AG09309 (cell line): Measurements from ENCODE around the gene SBK2.
"Not testable (repeated sequence)": the region's sequence is repeated elsewhere in the genome, so short reads cannot be mapped to it uniquely, and the experiment has no call there.

ENCODE experiments used
- DNase-seq: peaks from one replicate; pipeline ENCODE4 v3.0.0-alpha.2; 2010; ENCODE audit warnings: low read depth
- H3K4me3 ChIP-seq: 2 replicates; pipeline ENCODE4 v1.5.1; 2011; ENCODE audit warnings: mild to moderate bottlenecking, low read depth, low read length, moderate library complexity; ENCODE audit not compliant: control insufficient read depth
- TF ChIP-seq, protein P1 (sequence below): IDR thresholded peaks from 2 replicates; pipeline ENCODE4 v1.5.1; 2011; ENCODE audit warnings: mild to moderate bottlenecking, low read depth, low read length, inconsistent platforms; ENCODE audit not compliant: insufficient read depth, control insufficient read depth; ENCODE audit errors: missing control alignments

Gene SBK2

DNA sequence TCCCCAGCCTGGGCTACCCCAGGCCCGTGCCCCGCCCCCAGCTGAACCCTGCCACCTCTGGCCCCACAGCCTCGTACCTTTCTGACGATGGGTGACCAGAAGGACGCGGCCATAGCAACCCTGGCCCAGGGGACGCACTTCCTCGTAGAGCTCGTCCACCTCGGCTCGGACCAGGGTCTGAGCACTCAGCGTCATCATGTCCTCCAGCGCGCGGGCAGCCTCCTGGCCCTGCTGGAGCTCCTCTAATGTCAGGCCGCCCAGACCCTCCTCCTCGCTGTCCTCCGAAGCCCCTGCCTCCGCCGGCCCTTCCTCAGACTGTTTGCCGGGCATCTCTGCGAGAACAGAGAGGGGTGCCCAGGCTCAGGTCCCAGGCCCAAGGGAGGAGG lies 975 bp downstream of the SBK2 start:
- no peak for DNase-seq
- H3K4me3 ChIP-seq: no peak overlapping the region
- TF ChIP-seq, protein P1, sequence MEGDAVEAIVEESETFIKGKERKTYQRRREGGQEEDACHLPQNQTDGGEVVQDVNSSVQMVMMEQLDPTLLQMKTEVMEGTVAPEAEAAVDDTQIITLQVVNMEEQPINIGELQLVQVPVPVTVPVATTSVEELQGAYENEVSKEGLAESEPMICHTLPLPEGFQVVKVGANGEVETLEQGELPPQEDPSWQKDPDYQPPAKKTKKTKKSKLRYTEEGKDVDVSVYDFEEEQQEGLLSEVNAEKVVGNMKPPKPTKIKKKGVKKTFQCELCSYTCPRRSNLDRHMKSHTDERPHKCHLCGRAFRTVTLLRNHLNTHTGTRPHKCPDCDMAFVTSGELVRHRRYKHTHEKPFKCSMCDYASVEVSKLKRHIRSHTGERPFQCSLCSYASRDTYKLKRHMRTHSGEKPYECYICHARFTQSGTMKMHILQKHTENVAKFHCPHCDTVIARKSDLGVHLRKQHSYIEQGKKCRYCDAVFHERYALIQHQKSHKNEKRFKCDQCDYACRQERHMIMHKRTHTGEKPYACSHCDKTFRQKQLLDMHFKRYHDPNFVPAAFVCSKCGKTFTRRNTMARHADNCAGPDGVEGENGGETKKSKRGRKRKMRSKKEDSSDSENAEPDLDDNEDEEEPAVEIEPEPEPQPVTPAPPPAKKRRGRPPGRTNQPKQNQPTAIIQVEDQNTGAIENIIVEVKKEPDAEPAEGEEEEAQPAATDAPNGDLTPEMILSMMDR: no peak

DNA sequence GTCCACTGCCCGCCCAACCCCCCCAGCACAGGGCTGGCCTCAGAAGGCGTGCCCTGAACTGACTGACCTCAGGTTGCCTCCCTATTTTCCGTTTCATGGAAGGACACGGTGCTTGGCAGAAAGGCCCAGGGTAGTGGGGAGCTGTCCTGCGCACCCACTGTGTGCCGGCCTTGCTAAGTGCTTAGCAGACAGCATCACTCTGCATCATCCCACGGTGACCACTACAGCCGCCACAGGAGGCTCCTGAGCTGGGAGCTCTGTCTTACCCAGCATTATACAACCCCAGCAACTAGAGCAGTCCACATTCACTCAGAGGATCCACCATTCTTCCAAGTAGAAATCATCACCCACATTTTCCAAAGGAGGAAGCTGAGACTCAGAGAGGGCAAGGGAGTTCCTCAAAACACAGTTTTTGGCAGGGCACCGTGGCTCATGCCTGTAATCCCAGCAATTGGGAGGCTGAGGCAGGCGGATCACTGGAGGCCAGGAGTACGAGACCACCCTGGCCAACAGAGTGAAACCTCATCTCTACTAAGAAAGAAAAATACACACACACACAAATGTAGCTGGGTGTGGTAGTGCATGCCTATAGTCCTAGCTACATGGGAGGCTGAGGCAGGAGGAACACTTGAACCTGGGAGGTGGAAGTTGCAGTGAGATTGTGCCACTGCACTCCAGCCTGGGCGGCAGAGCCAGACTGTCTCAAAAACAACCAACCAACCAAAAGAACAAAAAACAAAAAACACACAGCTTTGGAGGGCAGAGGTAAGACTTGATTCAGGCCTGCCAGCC lies 1.6 kb downstream of the SBK2 start:
- TF ChIP-seq, protein P1: no peak
- no peak for DNase-seq
- H3K4me3 ChIP-seq: no peak overlapping the region

DNA sequence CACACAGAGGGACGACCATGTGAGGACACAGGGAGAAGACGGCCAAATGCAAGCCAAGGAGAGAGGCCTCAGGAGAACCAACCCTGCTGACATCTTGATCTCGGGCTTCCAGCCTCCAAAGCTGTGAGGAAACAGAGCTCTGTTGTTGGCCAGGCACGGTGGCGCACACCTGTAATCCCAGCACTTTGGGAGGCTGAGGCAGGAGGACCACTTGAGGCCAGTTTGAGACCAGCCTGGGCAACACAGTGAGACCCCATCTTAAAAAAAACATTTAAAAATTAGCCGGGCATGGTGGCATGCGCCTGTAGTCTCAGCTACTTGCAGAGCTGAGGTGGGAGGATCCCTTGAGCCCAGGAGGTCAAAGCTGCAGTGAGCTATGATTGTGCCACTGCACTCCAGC lies 2.7 kb downstream of the SBK2 start:
- H3K4me3 ChIP-seq, DNase-seq: not testable (repeated sequence)

DNA sequence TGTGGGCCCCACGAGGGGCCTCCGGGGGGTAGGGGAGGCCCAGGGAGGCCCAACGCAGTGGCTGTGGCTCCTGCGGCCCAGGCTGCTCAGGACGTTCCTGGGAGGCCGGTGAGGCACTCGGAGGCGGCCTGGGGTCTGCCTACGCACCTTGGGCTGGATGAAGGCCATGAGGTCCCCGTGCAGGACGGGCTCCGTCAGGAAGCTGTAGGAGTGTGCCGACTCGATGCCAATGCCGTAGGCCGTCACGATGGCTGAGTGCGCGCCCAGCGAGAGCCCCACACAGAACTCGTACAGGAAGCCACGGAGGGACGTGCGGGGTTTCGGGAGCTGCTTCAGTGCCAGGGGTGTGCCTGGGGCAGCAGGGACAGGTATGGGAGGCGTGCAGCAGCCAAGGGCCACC lies 5.9 kb downstream of the SBK2 start:
- DNase-seq: no peak
- TF ChIP-seq, protein P1: no peak
- H3K4me3 ChIP-seq: no peak overlapping the region

DNA sequence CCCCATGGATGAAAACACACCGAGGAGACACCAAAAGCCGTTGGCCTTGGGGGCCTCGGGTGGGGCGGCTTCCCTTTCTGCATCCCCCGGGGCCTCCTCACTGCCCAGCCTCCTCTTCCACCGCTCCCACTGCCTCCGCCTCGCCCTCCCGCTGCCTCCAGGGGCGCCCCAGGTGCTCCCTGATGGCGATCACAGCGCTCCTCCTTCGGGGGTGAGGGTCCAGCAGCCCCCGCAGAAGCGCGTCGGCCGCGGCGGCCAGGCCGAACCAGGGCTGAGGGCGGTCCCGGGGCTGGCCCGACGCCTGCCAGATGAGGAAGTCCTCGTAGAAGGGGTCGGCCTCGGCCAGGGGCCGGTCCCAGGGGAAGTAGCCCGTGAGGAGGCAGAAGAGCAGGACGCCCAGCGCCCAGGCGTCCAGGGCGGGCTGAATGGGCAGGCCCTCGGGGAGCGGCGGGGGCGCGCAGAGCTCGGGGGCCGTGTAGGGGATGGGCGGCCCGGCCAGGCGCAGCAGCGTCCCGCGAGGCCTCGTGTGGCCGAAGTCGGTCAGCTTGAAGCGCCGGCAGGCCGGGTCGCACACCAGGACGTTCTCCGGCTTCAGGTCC lies 7.2 kb downstream of the SBK2 start:
- no peak overlapping the region for H3K4me3 ChIP-seq
- TF ChIP-seq, protein P1: no peak
- DNase-seq: no peak

DNA sequence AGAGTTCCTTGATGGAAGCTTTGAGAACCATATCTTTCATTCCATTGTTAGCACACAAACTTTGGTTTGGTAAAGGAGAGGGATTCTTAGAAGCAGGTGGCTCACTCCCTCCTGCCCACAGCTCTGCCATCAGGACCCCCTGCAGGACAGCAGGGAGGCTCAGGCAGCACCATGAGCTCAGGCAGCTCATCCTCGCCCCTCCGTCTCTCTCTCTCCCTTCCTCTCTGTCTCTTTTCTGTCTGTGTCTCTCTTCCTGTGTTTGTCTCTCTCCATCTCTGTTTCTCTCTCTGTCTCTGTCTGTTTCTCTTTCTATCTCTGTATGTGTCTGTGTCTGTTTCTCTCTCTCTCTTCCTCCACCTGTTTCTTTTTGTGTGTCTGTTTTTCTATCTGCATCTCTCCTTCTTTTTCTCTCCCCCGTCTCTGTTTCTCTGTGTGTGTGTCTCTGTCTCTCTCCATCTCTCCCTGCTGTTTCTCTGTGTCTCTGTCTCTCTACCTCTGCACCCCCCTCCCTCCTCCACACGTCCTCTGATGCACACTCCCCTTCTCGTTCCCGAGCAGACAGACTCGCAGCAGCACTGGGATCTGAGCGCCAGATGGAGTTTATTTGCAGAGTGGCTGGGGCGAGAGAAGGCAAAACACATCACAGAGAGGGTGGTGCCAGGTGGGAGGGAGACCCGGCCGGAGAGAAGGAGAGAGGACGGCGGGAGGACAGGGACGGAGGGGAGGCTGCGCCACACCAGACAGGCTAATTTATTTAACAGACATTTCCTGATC lies 8.7 kb downstream of the SBK2 start:
- no peak overlapping the region for H3K4me3 ChIP-seq
- no peak for DNase-seq
- TF ChIP-seq, protein P1: peak; percentile 38
